Neural crest cell (in vitro differentiated cells): Measurements from ENCODE around the gene CAMK4. TPM values are rescaled to one million over a fixed set of nuclear protein-coding genes. Genes with fewer than 3 reads are reported as not detected.
"Not testable (repeated sequence)": the region's sequence is repeated elsewhere in the genome, so short reads cannot be mapped to it uniquely, and the experiment has no call there.

Source experiments
- DNase-seq: peaks from one replicate; pipeline ENCODE4 v3.0.0; 2021; ENCODE audit warnings: low read depth, mixed read lengths, low spot score
- H3K27ac Mint-ChIP-seq: one replicate; pipeline ENCODE4 v1.8.0; 2021; ENCODE audit warnings: mild to moderate bottlenecking, mixed read lengths; ENCODE audit not compliant: unreplicated experiment
- H3K27me3 Mint-ChIP-seq: 2 replicates; pipeline ENCODE4 v1.8.0; 2021; ENCODE audit warnings: low read depth, mild to moderate bottlenecking, mixed read lengths
- H3K36me3 Mint-ChIP-seq: 2 replicates; pipeline ENCODE4 v1.8.0; 2021; ENCODE audit warnings: low read depth, mild to moderate bottlenecking, mixed read lengths
- H3K4me1 Mint-ChIP-seq: 2 replicates; pipeline ENCODE4 v1.8.0; 2021; ENCODE audit warnings: mixed read lengths
- H3K4me3 Mint-ChIP-seq: one replicate; pipeline ENCODE4 v1.8.0; 2021; ENCODE audit warnings: mild to moderate bottlenecking, mixed read lengths
- H3K9me3 Mint-ChIP-seq: 2 replicates; pipeline ENCODE4 v1.8.0; 2021; ENCODE audit warnings: mixed read lengths
- CTCF ChIP-seq: fragments of 200-600 bp; sonication (generic); conservative IDR thresholded peaks from 2 replicates; pipeline ENCODE4 v1.5.0; 2021; ENCODE audit warnings: antibody characterized with exemption, mild to moderate bottlenecking
- total RNA-seq: library from RNA; stranded (reverse); gene quantifications from 2 replicates; pipeline ENCODE4 v1.2.1, GENCODE V29; 2021

CAMK4 gene
- total RNA-seq, 1 donor from 2014 or later = 9.4 TPM

- no peaks in the 10 kb centered on the region for H3K36me3 Mint-ChIP-seq
- H3K4me3 Mint-ChIP-seq = no peak overlapping the region
- peaks cover 6% of the 10 kb centered on the region for H3K4me1 Mint-ChIP-seq
- no peaks in the 10 kb centered on the region for H3K9me3 Mint-ChIP-seq
- no peak for DNase-seq
- peaks cover 58% of the 10 kb centered on the region for H3K27me3 Mint-ChIP-seq
- peak overlapping the region; percentile 7 for H3K27ac Mint-ChIP-seq
- TF ChIP-seq CTCF = no peak
These were observed 121.5 kb downstream of the CAMK4 start for GRCh38 chr5:111345731-111346130.

GRCh38 chr5:111347021-111347420 lies 122.8 kb downstream of the CAMK4 start:
- no peak for DNase-seq
- no peaks in the 10 kb centered on the region for H3K9me3 Mint-ChIP-seq
- no peak for TF ChIP-seq CTCF
- H3K4me1 Mint-ChIP-seq = peaks cover 6% of the 10 kb centered on the region
- peaks cover 56% of the 10 kb centered on the region for H3K27me3 Mint-ChIP-seq
- H3K27ac Mint-ChIP-seq = no peak overlapping the region
- H3K4me3 Mint-ChIP-seq = no peak overlapping the region
- no peaks in the 10 kb centered on the region for H3K36me3 Mint-ChIP-seq

- Mint-ChIP-seq H3K27ac (no peak overlapping the region), H3K9me3 (no peaks in the 10 kb centered on the region), H3K36me3 (no peaks in the 10 kb centered on the region), H3K4me3 (no peak overlapping the region), H3K4me1 (peaks cover 6% of the 10 kb centered on the region), H3K27me3 (peaks cover 63% of the 10 kb centered on the region)
- no peak for DNase-seq
- no peak for TF ChIP-seq CTCF
These were observed 124.6 kb downstream of the CAMK4 start for GRCh38 chr5:111348661-111349329.

GRCh38 chr5:111349429-111349828 lies 125.2 kb downstream of the CAMK4 start:
- H3K27me3 Mint-ChIP-seq = peaks cover 65% of the 10 kb centered on the region
- no peak for TF ChIP-seq CTCF
- peaks cover 6% of the 10 kb centered on the region for H3K4me1 Mint-ChIP-seq
- no peak for DNase-seq
- no peak overlapping the region for H3K27ac Mint-ChIP-seq
- no peaks in the 10 kb centered on the region for H3K9me3 Mint-ChIP-seq
- H3K36me3 Mint-ChIP-seq = no peaks in the 10 kb centered on the region
- H3K4me3 Mint-ChIP-seq = no peak overlapping the region

GRCh38 chr5:111353035-111353434 lies 128.9 kb downstream of the CAMK4 start:
- H3K27me3 Mint-ChIP-seq = peaks cover 52% of the 10 kb centered on the region
- H3K36me3 Mint-ChIP-seq = no peaks in the 10 kb centered on the region
- no peaks in the 10 kb centered on the region for H3K9me3 Mint-ChIP-seq
- TF ChIP-seq CTCF = no peak
- DNase-seq = no peak
- H3K4me1 Mint-ChIP-seq = no peaks in the 10 kb centered on the region
- no peak overlapping the region for H3K27ac Mint-ChIP-seq
- no peak overlapping the region for H3K4me3 Mint-ChIP-seq

GRCh38 chr5:111358726-111359125 lies 134.5 kb downstream of the CAMK4 start:
- not testable (repeated sequence) for H3K9me3 Mint-ChIP-seq, H3K27ac Mint-ChIP-seq, H3K4me1 Mint-ChIP-seq, H3K36me3 Mint-ChIP-seq, H3K4me3 Mint-ChIP-seq, DNase-seq
- peaks cover 18% of the 10 kb centered on the region for H3K27me3 Mint-ChIP-seq
